ENCODE results near the gene MCCC1. TPM values are rescaled to one million over a fixed set of nuclear protein-coding genes. Genes with fewer than 3 reads are reported as not detected.

The MCCC1 gene
- total and polyA plus RNA-seq, 2 donors (not counting 1 experiment from before 2014, with no cell fraction given): 12.9 to 36.3 TPM

GRCh38 chr3:182965861-182966366 is 133.4 kb downstream of the MCCC1 start:
- ATAC-seq (ENCODE audit: low read depth): no peak
- Mint-ChIP-seq H3K4me3 (no peak overlapping the region), H3K4me1 (peaks cover 37% of the 10 kb centered on the region), H3K27ac (peak overlapping the region; percentile 6), H3K9me3 (ENCODE audit: insufficient read depth) (no peaks in the 10 kb centered on the region), H3K27me3 (no peaks in the 10 kb centered on the region)
- peaks cover 44% of the 10 kb centered on the region for H3K79me2 ChIP-seq (ENCODE audit: control insufficient read depth, insufficient read depth, low read length)
- H3K36me3 ChIP-seq (replicated peaks in 1 of 2; ENCODE audit: control extremely low read depth in 1 of 2, control insufficient read depth in 1 of 2, extremely low read depth in 1 of 2, insufficient read depth in 2 of 2, low read length in 1 of 2): peaks cover 0 to 15% of the 10 kb centered on the region in 2 experiments
- POLR2A ChIA-PET: no interaction called here
- no peak overlapping the region for H3K27ac ChIP-seq (ENCODE audit: low read length in 2 of 2)
- H2AFZ ChIP-seq (ENCODE audit: insufficient read depth, low read depth, low read length, poor library complexity, severe bottlenecking): no peak overlapping the region
- DNase-seq: no peak
- H3K9me3 ChIP-seq (ENCODE audit: control extremely low read depth in 1 of 3, control insufficient read depth in 2 of 3, insufficient read depth in 1 of 3, low read length in 2 of 3): no peaks in the 10 kb centered on the region
- peaks cover 26% of the 10 kb centered on the region for H4K20me1 ChIP-seq (ENCODE audit: control insufficient read depth, insufficient read depth, low read length, poor library complexity, severe bottlenecking)
- H3K27me3 ChIP-seq (replicated peaks in 1 of 4; ENCODE audit: control extremely low read depth in 1 of 4, control insufficient read depth in 3 of 4, insufficient read depth in 4 of 4, low read length in 3 of 4): no peaks in the 10 kb centered on the region
- no peak for TF ChIP-seq CTCF (IDR thresholded peaks at IDR 0.05)
- TF ChIP-seq EZH2 (IDR thresholded peaks at IDR 0.05; ENCODE audit: borderline replicate concordance, insufficient read depth, low read depth, low read length, poor library complexity, severe bottlenecking): no peak
- CTCF ChIA-PET: no interaction called here
- peaks cover 15 to 20% of the 10 kb centered on the region in 2 donors for H3K4me1 ChIP-seq (ENCODE audit: control insufficient read depth in 2 of 2, insufficient read depth in 2 of 2, low read length in 2 of 2)
- WGBS (ENCODE audit: insufficient coverage): 98% methylated on average over 5 of the region's 9 CpGs
- H3K4me3 ChIP-seq (ENCODE audit: control extremely low read depth in 1 of 5, extremely low read depth in 1 of 5, insufficient read depth in 1 of 5, low read depth in 2 of 5, low read length in 4 of 5): no peak overlapping the region
- H3K9ac ChIP-seq (ENCODE audit: low read length): no peak overlapping the region
- no peak overlapping the region for H3K4me2 ChIP-seq (replicated peaks; ENCODE audit: low read depth, low read length, poor library complexity, severe bottlenecking)
- intact Hi-C loops (cut with micrococcal nuclease): no loop called here

Other genes starting within 250 kb of the MCCC1 start
- gene DCUN1D1, start 119.0 kb downstream of the MCCC1 start, total RNA-seq: 26.4 and 35.5 TPM in 2 replicates
- 3.7 and 5.5 TPM in 2 replicates for gene DCUN1D1, start 119.0 kb downstream of the MCCC1 start, polyA plus RNA-seq
- 0.30 TPM in 1 of 2 replicates, not detected in the other for gene LAMP3, start 63.2 kb upstream of the MCCC1 start, total RNA-seq
- 0.09 and 0.72 TPM in 2 replicates for gene LAMP3, start 63.2 kb upstream of the MCCC1 start, polyA plus RNA-seq
- gene B3GNT5, start 153.8 kb upstream of the MCCC1 start, total RNA-seq: 0.37 TPM in 1 of 2 replicates, not detected in the other
- gene B3GNT5, start 153.8 kb upstream of the MCCC1 start, polyA plus RNA-seq: 0.07 and 0.22 TPM in 2 replicates